HG02938 (cell line): ENCODE results near the gene C9orf78.
"Not testable (repeated sequence)": the region's sequence is repeated elsewhere in the genome, so short reads cannot be mapped to it uniquely, and the experiment has no call there.

Source experiments
- ATAC-seq: cut with Tn5 transposase; IDR thresholded peaks from one replicate; pipeline ENCODE4 v1.9.1; 2021; ENCODE audit warnings: mild to moderate bottlenecking, moderate library complexity; ENCODE audit not compliant: unreplicated experiment

The C9orf78 gene

GRCh38 chr9:129813661-129814060 is 21.4 kb downstream of the C9orf78 start:
- ATAC-seq, result no peak

GRCh38 chr9:129812385-129812784 is 22.7 kb downstream of the C9orf78 start:
- ATAC-seq, result no peak

GRCh38 chr9:129811967-129812363 is 23.1 kb downstream of the C9orf78 start:
- ATAC-seq, result no peak

- no peak for ATAC-seq
Observed at GRCh38 chr9:129810788-129811187, 24.3 kb downstream of the C9orf78 start.

GRCh38 chr9:129810116-129810515 is 25.0 kb downstream of the C9orf78 start:
- no peak for ATAC-seq

GRCh38 chr9:129809346-129809745 is 25.7 kb downstream of the C9orf78 start:
- no peak for ATAC-seq

GRCh38 chr9:129806061-129806460 is 29.0 kb downstream of the C9orf78 start:
- no peak for ATAC-seq

GRCh38 chr9:129803676-129804060 is 31.4 kb downstream of the C9orf78 start:
- ATAC-seq, result peak; percentile 24

- peak; percentile 81 for ATAC-seq
Observed at GRCh38 chr9:129802833-129803675, 32.0 kb downstream of the C9orf78 start, which contains the start of gene TOR1B. Gene TOR1B (plus strand): TSS chr9:129803184. CDS start chr9:129803213, 29 bp downstream.

- ATAC-seq, result no peak
Observed at GRCh38 chr9:129801504-129801903, 33.6 kb downstream of the C9orf78 start.

- no peak for ATAC-seq
Observed at GRCh38 chr9:129798973-129799372, 36.1 kb downstream of the C9orf78 start.

- not testable (repeated sequence) for ATAC-seq
Observed at GRCh38 chr9:129796029-129796428, 39.0 kb downstream of the C9orf78 start.

GRCh38 chr9:129794549-129794948 is 40.5 kb downstream of the C9orf78 start:
- no peak for ATAC-seq

- no peak for ATAC-seq
Observed at GRCh38 chr9:129786481-129786880, 48.6 kb downstream of the C9orf78 start.

GRCh38 chr9:129785866-129786265 is 49.2 kb downstream of the C9orf78 start:
- no peak for ATAC-seq

- ATAC-seq, result not testable (repeated sequence)
Observed at GRCh38 chr9:129784970-129785369, 50.1 kb downstream of the C9orf78 start.

GRCh38 chr9:129783516-129784361 is 51.3 kb downstream of the C9orf78 start:
- ATAC-seq, result no peak

GRCh38 chr9:129781981-129782380 is 53.1 kb downstream of the C9orf78 start:
- no peak for ATAC-seq

- no peak for ATAC-seq
Observed at GRCh38 chr9:129781131-129781530, 53.9 kb downstream of the C9orf78 start.

- no peak for ATAC-seq
Observed at GRCh38 chr9:129779560-129780190, 55.4 kb downstream of the C9orf78 start.

- ATAC-seq, result no peak
Observed at GRCh38 chr9:129778469-129778868, 56.6 kb downstream of the C9orf78 start.
